Type B pancreatic cell (in vitro differentiated cells): Measurements from ENCODE around the gene CCNQ. TPM values are rescaled to one million over a fixed set of nuclear protein-coding genes. Genes with fewer than 3 reads are reported as not detected.

Experiments used
- DNase-seq: peaks from one replicate; pipeline ENCODE4 v3.0.0; 2021; ENCODE audit warnings: mixed read lengths; ENCODE audit not compliant: unreplicated experiment; ENCODE audit errors: extremely low spot score
- H3K27ac Mint-ChIP-seq: 2 replicates; pipeline ENCODE4 v1.8.0; 2021; ENCODE audit warnings: mild to moderate bottlenecking, mixed read lengths
- H3K27me3 Mint-ChIP-seq: 2 replicates; pipeline ENCODE4 v1.8.0; 2021; ENCODE audit warnings: mixed read lengths
- H3K36me3 Mint-ChIP-seq: 2 replicates; pipeline ENCODE4 v1.8.0; 2021; ENCODE audit warnings: mixed read lengths
- H3K4me1 Mint-ChIP-seq: one replicate; pipeline ENCODE4 v1.8.0; 2021; ENCODE audit warnings: mixed read lengths; ENCODE audit not compliant: unreplicated experiment
- H3K4me3 Mint-ChIP-seq: 2 replicates; pipeline ENCODE4 v1.8.0; 2021; ENCODE audit warnings: mild to moderate bottlenecking, mixed read lengths
- H3K9me3 Mint-ChIP-seq: 2 replicates; pipeline ENCODE4 v1.8.0; 2021; ENCODE audit warnings: mixed read lengths
- total RNA-seq: library from RNA; stranded (reverse); gene quantifications from 2 replicates; pipeline ENCODE4 v1.2.1, GENCODE V29; 2021; ENCODE audit warnings: low replicate concordance
- TF ChIP-seq, protein P1 (sequence below): fragments of 200-600 bp; sonication (generic); conservative IDR thresholded peaks from 2 replicates; pipeline ENCODE4 v1.5.0; 2021; ENCODE audit warnings: antibody characterized with exemption, mild to moderate bottlenecking

CCNQ gene
- total RNA-seq, 1 donor from 2014 or later: 19.0 TPM

- Mint-ChIP-seq H3K4me1 (no peaks in the 10 kb centered on the region), H3K27ac (no peak overlapping the region), H3K4me3 (no peak overlapping the region), H3K36me3 (no peaks in the 10 kb centered on the region), H3K9me3 (no peaks in the 10 kb centered on the region), H3K27me3 (no peaks in the 10 kb centered on the region)
- DNase-seq: no peak
- TF ChIP-seq, protein P1, sequence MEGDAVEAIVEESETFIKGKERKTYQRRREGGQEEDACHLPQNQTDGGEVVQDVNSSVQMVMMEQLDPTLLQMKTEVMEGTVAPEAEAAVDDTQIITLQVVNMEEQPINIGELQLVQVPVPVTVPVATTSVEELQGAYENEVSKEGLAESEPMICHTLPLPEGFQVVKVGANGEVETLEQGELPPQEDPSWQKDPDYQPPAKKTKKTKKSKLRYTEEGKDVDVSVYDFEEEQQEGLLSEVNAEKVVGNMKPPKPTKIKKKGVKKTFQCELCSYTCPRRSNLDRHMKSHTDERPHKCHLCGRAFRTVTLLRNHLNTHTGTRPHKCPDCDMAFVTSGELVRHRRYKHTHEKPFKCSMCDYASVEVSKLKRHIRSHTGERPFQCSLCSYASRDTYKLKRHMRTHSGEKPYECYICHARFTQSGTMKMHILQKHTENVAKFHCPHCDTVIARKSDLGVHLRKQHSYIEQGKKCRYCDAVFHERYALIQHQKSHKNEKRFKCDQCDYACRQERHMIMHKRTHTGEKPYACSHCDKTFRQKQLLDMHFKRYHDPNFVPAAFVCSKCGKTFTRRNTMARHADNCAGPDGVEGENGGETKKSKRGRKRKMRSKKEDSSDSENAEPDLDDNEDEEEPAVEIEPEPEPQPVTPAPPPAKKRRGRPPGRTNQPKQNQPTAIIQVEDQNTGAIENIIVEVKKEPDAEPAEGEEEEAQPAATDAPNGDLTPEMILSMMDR: no peak
These were observed 10.0 kb downstream of the CCNQ start for GRCh38 chrX:153588782-153589446.

DNA sequence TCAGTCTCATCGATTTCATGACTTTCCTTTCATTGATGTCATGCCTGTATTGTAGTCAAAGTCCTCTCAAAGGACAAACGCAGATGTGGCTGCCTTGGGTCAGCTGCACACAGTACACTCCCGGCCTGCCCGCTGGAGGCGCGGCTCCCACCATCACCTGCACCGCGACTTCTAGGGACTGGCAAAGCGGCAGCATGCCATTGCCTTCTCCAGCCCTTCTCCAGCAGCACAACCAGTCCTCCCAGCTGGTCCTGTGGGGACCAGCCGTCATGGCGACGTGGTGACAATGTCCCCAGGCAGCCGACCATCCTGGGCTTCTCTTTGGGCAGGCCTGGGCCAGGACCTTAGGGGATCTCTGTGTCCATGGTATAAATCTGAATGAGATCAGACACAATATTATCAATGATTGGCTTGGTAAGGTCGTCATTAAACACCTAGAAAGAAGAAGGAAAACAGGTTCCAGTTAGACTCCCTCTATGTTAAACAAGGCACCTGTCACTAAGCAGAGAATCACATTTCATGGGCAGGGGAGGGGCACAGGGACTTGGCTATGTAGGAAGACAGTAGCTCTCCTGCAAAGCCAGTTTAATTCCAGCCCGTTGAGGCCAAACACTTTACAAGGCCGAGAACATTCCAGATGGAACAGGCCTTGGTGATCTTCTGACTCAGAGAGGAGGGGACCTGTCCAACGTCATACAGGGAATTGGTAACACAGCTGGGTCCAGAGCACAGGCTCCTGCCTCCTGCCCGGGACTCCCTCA is 10.7 kb downstream of the CCNQ start:
- H3K9me3 Mint-ChIP-seq: no peaks in the 10 kb centered on the region
- peaks cover under 1% of the 10 kb centered on the region for H3K4me1 Mint-ChIP-seq
- no peak for DNase-seq
- H3K4me3 Mint-ChIP-seq: no peak overlapping the region
- TF ChIP-seq, protein P1: no peak
- H3K27ac Mint-ChIP-seq: no peak overlapping the region
- no peaks in the 10 kb centered on the region for H3K27me3 Mint-ChIP-seq
- no peaks in the 10 kb centered on the region for H3K36me3 Mint-ChIP-seq

- no peaks in the 10 kb centered on the region for H3K27me3 Mint-ChIP-seq
- no peak overlapping the region for H3K27ac Mint-ChIP-seq
- no peaks in the 10 kb centered on the region for H3K9me3 Mint-ChIP-seq
- peaks cover 9% of the 10 kb centered on the region for H3K4me1 Mint-ChIP-seq
- TF ChIP-seq, protein P1: no peak
- no peaks in the 10 kb centered on the region for H3K36me3 Mint-ChIP-seq
- no peak overlapping the region for H3K4me3 Mint-ChIP-seq
- DNase-seq: no peak
These were observed 11.6 kb downstream of the CCNQ start for GRCh38 chrX:153587342-153587741.

- DNase-seq: no peak
- TF ChIP-seq, protein P1: no peak
- H3K27ac Mint-ChIP-seq: no peak overlapping the region
- H3K36me3 Mint-ChIP-seq: no peaks in the 10 kb centered on the region
- H3K9me3 Mint-ChIP-seq: no peaks in the 10 kb centered on the region
- no peak overlapping the region for H3K4me3 Mint-ChIP-seq
- no peaks in the 10 kb centered on the region for H3K27me3 Mint-ChIP-seq
- peaks cover 12% of the 10 kb centered on the region for H3K4me1 Mint-ChIP-seq
These were observed 13.1 kb downstream of the CCNQ start for GRCh38 chrX:153585827-153586226.

GRCh38 chrX:153583433-153583832 is 15.5 kb downstream of the CCNQ start:
- Mint-ChIP-seq H3K36me3 (no peaks in the 10 kb centered on the region), H3K27ac (no peak overlapping the region), H3K9me3 (no peaks in the 10 kb centered on the region), H3K4me1 (peaks cover 16% of the 10 kb centered on the region), H3K27me3 (no peaks in the 10 kb centered on the region), H3K4me3 (no peak overlapping the region)
- DNase-seq: no peak
- TF ChIP-seq, protein P1: no peak
